Nephron (organoid): ENCODE data around the gene PNPLA2.

ENCODE experiments used
- H3K27ac Mint-ChIP-seq, 3 experiments: 2 replicates each; pipeline ENCODE4 v1.8.0; 2020; ENCODE audit warnings: mixed read lengths in 3 of 3, mild to moderate bottlenecking in 2 of 3, moderate library complexity in 1 of 3
- H3K27me3 Mint-ChIP-seq: 2 replicates; pipeline ENCODE4 v1.8.0; 2021; ENCODE audit warnings: low read depth, mild to moderate bottlenecking, moderate library complexity, mixed read lengths
- H3K36me3 Mint-ChIP-seq: 2 replicates; pipeline ENCODE4 v1.8.0; 2020; ENCODE audit warnings: low read depth, mixed read lengths
- H3K4me1 Mint-ChIP-seq: 2 replicates; pipeline ENCODE4 v1.8.0; 2020; ENCODE audit warnings: mixed read lengths
- H3K4me3 Mint-ChIP-seq, 3 experiments: 2 replicates each; pipeline ENCODE4 v1.8.0; 2020; ENCODE audit warnings: mild to moderate bottlenecking in 3 of 3, mixed read lengths in 3 of 3, moderate library complexity in 2 of 3
- H3K9me3 Mint-ChIP-seq: 2 replicates; pipeline ENCODE4 v1.8.0; 2020; ENCODE audit warnings: mixed read lengths
- CTCF ChIP-seq, 3 experiments: fragments of 200-600 bp; sonication (generic); IDR thresholded peaks; one replicate each; pipeline ENCODE4 v1.5.0; 2021; ENCODE audit warnings: antibody characterized with exemption in 3 of 3; ENCODE audit not compliant: unreplicated experiment in 3 of 3

PNPLA2 gene

GRCh38 chr11:826836-827145 lies 8.1 kb downstream of the PNPLA2 start:
- H3K27me3 Mint-ChIP-seq, result peaks cover 42% of the 10 kb centered on the region
- peaks cover 34% of the 10 kb centered on the region for H3K4me1 Mint-ChIP-seq
- H3K36me3 Mint-ChIP-seq, result peaks cover 8% of the 10 kb centered on the region
- no peak for TF ChIP-seq CTCF (IDR thresholded peaks at IDR 0.05; ENCODE audit: unreplicated experiment in 3 of 3)
- peak overlapping the region; percentile 71 to 78 (median 71) for H3K4me3 Mint-ChIP-seq
- no peaks in the 10 kb centered on the region for H3K9me3 Mint-ChIP-seq
- peak overlapping the region in 2 of 3 experiments; percentile 60 to 84 for H3K27ac Mint-ChIP-seq

- TF ChIP-seq CTCF (IDR thresholded peaks at IDR 0.05; ENCODE audit: unreplicated experiment in 3 of 3), result no peak
- no peaks in the 10 kb centered on the region for H3K9me3 Mint-ChIP-seq
- peaks cover 8% of the 10 kb centered on the region for H3K36me3 Mint-ChIP-seq
- peaks cover 37% of the 10 kb centered on the region for H3K4me1 Mint-ChIP-seq
- H3K27me3 Mint-ChIP-seq, result peaks cover 45% of the 10 kb centered on the region
- H3K27ac Mint-ChIP-seq, result peak overlapping the region; percentile 29 to 75 (median 75)
- peak overlapping the region; percentile 73 to 79 (median 78) for H3K4me3 Mint-ChIP-seq
Observed at GRCh38 chr11:827146-827896, 8.6 kb downstream of the PNPLA2 start.

GRCh38 chr11:827897-828192 lies 9.1 kb downstream of the PNPLA2 start, which contains the start of gene CRACR2B:
Gene CRACR2B (plus strand): TSS chr11:827919. CDS start chr11:828608, 689 bp downstream.
- peaks cover 8% of the 10 kb centered on the region for H3K36me3 Mint-ChIP-seq
- H3K9me3 Mint-ChIP-seq, result no peaks in the 10 kb centered on the region
- peaks cover 37% of the 10 kb centered on the region for H3K4me1 Mint-ChIP-seq
- TF ChIP-seq CTCF (IDR thresholded peaks at IDR 0.05; ENCODE audit: unreplicated experiment in 3 of 3), result no peak
- peak within 1 kb of the TSS; percentile 73 to 79 (median 78) for H3K4me3 Mint-ChIP-seq
- peak within 1 kb of the TSS; percentile 29 to 84 (median 75) for H3K27ac Mint-ChIP-seq
- peaks cover 45% of the 10 kb centered on the region for H3K27me3 Mint-ChIP-seq

GRCh38 chr11:828506-829175 lies 9.9 kb downstream of the PNPLA2 start:
- H3K4me3 Mint-ChIP-seq, result peak overlapping the region; percentile 73 to 79 (median 78)
- H3K4me1 Mint-ChIP-seq, result peaks cover 37% of the 10 kb centered on the region
- H3K36me3 Mint-ChIP-seq, result peaks cover 8% of the 10 kb centered on the region
- TF ChIP-seq CTCF (IDR thresholded peaks at IDR 0.05; ENCODE audit: unreplicated experiment in 3 of 3), result no peak
- peaks cover 45% of the 10 kb centered on the region for H3K27me3 Mint-ChIP-seq
- no peaks in the 10 kb centered on the region for H3K9me3 Mint-ChIP-seq
- peak overlapping the region; percentile 29 to 75 (median 75) for H3K27ac Mint-ChIP-seq

GRCh38 chr11:829176-829846 lies 10.6 kb downstream of the PNPLA2 start:
- Mint-ChIP-seq H3K27me3 (peaks cover 45% of the 10 kb centered on the region), H3K4me1 (peaks cover 37% of the 10 kb centered on the region), H3K9me3 (no peaks in the 10 kb centered on the region), H3K4me3 (peak overlapping the region; percentile 63 to 78 (median 70)), H3K27ac (peak overlapping the region in 2 of 3 experiments; percentile 25 to 51), H3K36me3 (peaks cover 8% of the 10 kb centered on the region)
- no peak for TF ChIP-seq CTCF (IDR thresholded peaks at IDR 0.05; ENCODE audit: unreplicated experiment in 3 of 3)
